GM13976 (cell line): ENCODE measurements around the gene TP53I3.

Experiments used
- DNase-seq: peaks from one replicate; pipeline ENCODE4 v3.0.0; 2012; ENCODE audit warnings: low spot score
- in situ Hi-C: fragments of 300-500 bp; cut with MboI; formaldehyde crosslinking; loops from one replicate; pipeline ENCODE4 v1.12.0; 2022; ENCODE audit warnings: low sequenced_read_pairs, mixed read lengths, inconsistent platforms; ENCODE audit not compliant: unreplicated experiment
- TF ChIP-seq, protein P1 (sequence below): IDR thresholded peaks from 2 replicates; pipeline ENCODE4 v1.5.1; 2012; ENCODE audit warnings: borderline replicate concordance, mild to moderate bottlenecking; ENCODE audit not compliant: insufficient read depth; ENCODE audit errors: extremely low read depth, missing control alignments, control extremely low read depth

Gene TP53I3

DNA sequence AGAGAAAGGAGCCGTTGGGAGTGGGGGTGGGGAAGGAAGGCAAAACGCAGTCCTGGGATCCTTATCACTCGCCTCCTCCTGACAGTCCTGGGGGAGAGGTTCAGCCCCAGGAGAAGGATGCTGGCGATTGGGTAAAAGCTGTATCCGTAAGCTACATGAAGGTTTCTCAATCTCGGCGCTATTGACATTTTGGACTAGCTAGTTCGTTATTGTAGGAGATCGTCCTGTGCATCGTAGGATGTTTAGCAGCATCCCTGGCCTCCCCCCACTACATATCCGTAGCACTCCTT is 511 bp upstream of the TP53I3 start:
- in situ Hi-C loops: no loop called here
- no peak for DNase-seq
- TF ChIP-seq, protein P1, sequence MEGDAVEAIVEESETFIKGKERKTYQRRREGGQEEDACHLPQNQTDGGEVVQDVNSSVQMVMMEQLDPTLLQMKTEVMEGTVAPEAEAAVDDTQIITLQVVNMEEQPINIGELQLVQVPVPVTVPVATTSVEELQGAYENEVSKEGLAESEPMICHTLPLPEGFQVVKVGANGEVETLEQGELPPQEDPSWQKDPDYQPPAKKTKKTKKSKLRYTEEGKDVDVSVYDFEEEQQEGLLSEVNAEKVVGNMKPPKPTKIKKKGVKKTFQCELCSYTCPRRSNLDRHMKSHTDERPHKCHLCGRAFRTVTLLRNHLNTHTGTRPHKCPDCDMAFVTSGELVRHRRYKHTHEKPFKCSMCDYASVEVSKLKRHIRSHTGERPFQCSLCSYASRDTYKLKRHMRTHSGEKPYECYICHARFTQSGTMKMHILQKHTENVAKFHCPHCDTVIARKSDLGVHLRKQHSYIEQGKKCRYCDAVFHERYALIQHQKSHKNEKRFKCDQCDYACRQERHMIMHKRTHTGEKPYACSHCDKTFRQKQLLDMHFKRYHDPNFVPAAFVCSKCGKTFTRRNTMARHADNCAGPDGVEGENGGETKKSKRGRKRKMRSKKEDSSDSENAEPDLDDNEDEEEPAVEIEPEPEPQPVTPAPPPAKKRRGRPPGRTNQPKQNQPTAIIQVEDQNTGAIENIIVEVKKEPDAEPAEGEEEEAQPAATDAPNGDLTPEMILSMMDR: no peak

DNA sequence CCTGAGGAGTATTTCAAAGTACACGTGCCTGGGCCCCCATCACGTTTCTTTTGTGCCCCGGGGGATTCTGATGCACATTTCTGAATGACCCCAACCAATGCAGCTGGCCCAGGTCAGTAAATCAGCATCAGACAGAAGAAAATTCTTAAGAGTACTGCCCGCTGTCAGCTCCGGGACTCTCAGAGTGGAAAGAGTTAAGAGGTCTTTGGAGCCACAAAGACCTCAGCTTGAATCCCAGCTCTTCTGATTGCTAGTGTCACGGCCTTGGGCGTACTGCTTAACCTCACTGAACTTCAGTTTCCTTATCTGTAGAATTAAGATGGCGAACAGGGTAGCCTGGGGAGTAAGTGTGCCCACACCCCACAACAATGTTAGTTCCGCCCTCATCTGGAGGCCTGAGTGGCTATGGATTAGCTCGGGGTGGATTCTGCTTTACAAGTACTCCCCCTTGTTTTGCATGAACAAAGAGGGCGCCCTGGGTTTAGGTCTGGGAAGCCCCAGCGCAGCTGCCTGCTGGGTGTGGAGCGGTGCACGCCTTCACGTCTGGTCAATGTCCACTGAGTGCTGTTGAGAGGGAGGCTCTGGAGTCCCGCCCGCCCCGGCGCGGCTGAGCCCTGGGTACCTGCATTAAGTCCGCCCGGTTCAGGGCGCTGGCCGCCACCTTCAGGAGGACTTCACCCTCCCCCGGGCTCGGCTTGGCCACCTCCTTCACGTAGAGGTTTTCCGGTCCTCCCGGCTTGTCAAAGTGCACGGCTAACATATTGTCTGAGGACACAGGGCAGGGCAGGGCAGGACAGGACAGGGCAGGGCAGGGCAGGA is 858 bp downstream of the TP53I3 start:
- DNase-seq: peak; percentile 88
- TF ChIP-seq, protein P1: no peak
- in situ Hi-C loops: no loop called here

DNA sequence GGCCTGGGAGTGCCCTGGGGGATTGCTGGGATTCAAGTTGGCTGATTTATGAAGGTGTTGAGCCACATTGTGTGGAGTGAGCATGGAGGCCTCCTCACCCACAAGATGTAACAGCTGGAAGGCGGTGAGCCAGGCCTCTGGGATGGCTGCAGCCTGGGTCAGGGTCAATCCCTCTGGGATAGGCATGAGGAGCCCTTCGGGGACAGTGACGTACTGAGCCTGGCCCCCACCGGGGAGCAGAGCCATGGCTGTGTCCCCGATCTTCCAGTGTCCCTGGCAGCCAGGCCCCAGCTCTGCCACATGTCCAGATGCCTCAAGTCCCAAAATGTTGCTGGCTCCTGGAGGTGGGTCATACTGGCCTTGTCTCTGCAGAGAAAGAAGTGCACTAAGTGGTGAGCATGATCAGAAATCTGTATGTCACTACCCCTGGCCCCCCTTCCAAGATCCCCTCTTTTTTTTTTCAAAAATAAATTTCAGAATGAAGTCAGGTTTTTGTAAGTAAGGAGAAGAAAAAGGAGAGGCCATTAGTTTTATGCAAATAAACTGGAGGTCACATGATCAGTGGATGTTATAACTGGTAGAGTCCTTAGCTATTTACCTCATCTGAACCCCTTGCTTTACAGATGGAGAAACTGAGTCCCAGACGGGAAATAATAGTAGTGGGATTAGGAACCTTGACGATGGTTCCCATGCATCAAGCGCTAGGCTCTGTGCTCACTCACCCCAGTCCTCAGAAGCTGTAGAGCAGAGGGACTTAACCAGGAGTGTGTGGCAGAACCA is 1.7 kb downstream of the TP53I3 start:
- DNase-seq: no peak
- in situ Hi-C loops: no loop called here
- TF ChIP-seq, protein P1: no peak

DNA sequence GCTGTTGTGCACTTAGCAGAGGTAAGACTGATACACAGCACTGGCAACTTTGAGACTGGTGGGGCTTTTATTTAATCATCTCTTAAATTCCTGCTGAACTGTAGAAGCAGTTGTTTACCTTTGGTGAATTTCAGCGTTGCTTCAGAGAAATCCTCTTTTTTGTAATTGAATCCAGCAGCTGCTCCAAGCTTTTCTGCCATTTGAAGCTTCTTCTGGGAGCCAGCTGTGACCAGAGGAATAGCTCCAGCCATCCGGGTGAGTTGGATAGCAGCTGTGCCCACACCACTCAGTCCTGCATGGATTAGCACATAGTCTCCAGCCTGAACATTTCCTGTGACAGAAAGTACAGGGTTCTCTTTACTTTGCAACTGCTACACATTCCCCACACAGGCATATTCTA is 3.9 kb downstream of the TP53I3 start:
- in situ Hi-C loops: no loop called here
- DNase-seq: no peak
- TF ChIP-seq, protein P1: no peak

DNA sequence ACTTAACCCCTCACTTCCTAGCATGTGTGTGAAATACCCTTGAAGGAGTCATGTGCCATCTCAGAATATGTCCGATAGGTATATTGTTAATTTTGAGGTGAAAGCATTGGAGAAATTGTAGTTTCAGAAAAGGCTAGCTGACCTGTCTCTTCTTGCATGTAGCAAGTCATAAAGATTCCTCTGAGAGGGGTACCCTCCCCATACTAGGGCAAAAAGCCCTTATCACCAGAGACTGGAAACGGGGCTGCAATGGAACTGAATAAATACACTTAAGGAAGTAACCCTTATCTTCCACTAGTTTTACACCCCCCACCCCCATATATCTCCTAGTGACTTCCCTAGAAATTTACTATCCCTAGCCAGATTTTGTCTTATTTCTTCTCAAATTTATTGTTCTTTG is 6.8 kb downstream of the TP53I3 start:
- in situ Hi-C loops: no loop called here
- TF ChIP-seq, protein P1: no peak
- DNase-seq: no peak

DNA sequence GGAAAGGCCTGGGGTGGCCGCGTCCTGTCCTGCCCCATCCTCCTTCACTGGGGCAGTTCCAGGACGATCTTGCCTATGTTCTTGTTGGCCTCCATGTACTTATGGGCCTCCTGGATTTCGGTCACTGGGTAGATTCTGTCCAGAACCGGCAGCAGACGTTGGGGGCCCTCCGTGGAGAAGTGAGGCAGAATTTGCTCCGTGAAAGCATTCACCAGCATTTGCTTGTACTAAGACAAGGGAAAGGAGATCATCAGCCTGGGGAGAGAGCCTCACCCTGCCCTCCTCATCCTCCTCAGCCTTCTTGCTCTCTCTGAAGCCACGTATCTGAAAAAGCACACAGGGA is 7.1 kb downstream of the TP53I3 start:
- in situ Hi-C loops: no loop called here
- TF ChIP-seq, protein P1: no peak
- DNase-seq: no peak
